ENCODE results near the gene CHRM4. TPM values are rescaled to one million over a fixed set of nuclear protein-coding genes. Genes with fewer than 3 reads are reported as not detected.

Gene CHRM4
- total RNA-seq, 1 donor from 2014 or later: 0.42 TPM

DNA sequence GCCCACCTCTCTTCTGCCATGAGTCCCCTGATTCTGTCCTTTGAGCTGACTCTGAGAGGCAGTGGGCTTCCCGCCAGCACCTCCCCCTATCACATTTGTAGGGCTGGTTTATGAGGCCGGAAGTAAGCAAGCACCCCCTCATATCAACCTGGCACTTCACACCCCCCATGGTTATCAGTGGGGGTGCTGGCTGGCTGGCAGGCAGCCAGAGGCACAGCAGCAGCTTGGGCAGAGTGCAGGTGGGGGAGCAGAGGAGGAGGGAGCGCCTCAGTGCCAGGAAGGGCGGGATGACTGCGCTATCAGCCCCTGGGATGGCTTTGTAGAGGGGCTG, 22.9 kb upstream of the CHRM4 start:
- Mint-ChIP-seq H3K4me3 (ENCODE audit: unreplicated experiment) (no peak overlapping the region), H3K4me1 (ENCODE audit: low read depth) (no peaks in the 10 kb centered on the region), H3K36me3 (ENCODE audit: low read depth) (peaks cover 22% of the 10 kb centered on the region), H3K27me3 (ENCODE audit: low read depth) (no peaks in the 10 kb centered on the region), H3K27ac (ENCODE audit: unreplicated experiment) (no peak overlapping the region), H3K9me3 (ENCODE audit: low read depth) (no peaks in the 10 kb centered on the region)
- TF ChIP-seq, protein P1, sequence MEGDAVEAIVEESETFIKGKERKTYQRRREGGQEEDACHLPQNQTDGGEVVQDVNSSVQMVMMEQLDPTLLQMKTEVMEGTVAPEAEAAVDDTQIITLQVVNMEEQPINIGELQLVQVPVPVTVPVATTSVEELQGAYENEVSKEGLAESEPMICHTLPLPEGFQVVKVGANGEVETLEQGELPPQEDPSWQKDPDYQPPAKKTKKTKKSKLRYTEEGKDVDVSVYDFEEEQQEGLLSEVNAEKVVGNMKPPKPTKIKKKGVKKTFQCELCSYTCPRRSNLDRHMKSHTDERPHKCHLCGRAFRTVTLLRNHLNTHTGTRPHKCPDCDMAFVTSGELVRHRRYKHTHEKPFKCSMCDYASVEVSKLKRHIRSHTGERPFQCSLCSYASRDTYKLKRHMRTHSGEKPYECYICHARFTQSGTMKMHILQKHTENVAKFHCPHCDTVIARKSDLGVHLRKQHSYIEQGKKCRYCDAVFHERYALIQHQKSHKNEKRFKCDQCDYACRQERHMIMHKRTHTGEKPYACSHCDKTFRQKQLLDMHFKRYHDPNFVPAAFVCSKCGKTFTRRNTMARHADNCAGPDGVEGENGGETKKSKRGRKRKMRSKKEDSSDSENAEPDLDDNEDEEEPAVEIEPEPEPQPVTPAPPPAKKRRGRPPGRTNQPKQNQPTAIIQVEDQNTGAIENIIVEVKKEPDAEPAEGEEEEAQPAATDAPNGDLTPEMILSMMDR (IDR thresholded peaks at IDR 0.05): no peak
- no peak for DNase-seq (ENCODE audit: low spot score)

DNA sequence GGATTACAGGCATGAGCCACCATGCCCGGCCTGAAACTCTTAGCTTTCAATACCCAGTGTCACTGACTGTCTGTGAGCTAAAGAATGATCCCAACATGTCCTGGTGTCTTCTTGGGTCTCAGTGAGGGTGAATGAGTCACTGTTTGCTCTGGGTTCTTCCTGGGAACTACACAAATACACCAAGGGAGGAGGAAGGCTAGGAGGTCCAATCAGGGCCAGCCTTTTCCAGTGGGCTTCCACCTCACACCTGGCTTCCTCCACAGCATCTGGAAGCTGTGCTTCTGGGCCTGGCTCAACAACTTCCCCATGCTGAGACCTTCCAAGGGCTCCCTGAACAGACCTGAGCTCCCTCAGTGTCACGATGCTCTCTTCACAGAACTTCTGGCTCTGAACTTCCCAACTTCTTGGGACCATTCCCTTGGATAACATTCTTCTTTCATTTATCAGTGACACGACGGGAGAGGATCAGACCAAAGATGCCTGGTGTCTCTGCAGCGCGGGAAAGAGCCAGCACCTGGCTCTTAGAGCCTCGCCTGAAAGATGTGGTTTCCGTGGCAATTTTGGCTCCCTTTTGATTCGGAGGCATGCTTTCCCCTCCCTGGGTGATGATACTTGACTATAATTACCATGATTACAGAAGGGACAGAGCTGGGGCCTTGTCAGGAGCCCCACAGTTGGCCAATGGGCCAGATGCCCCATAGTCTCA, 22.3 kb upstream of the CHRM4 start:
- H3K36me3 Mint-ChIP-seq (ENCODE audit: low read depth): peaks cover 22% of the 10 kb centered on the region
- no peak overlapping the region for H3K4me3 Mint-ChIP-seq (ENCODE audit: unreplicated experiment)
- DNase-seq (ENCODE audit: low spot score): no peak
- H3K27me3 Mint-ChIP-seq (ENCODE audit: low read depth): no peaks in the 10 kb centered on the region
- H3K27ac Mint-ChIP-seq (ENCODE audit: unreplicated experiment): no peak overlapping the region
- H3K9me3 Mint-ChIP-seq (ENCODE audit: low read depth): no peaks in the 10 kb centered on the region
- H3K4me1 Mint-ChIP-seq (ENCODE audit: low read depth): no peaks in the 10 kb centered on the region
- TF ChIP-seq, protein P1 (IDR thresholded peaks at IDR 0.05): no peak

DNA sequence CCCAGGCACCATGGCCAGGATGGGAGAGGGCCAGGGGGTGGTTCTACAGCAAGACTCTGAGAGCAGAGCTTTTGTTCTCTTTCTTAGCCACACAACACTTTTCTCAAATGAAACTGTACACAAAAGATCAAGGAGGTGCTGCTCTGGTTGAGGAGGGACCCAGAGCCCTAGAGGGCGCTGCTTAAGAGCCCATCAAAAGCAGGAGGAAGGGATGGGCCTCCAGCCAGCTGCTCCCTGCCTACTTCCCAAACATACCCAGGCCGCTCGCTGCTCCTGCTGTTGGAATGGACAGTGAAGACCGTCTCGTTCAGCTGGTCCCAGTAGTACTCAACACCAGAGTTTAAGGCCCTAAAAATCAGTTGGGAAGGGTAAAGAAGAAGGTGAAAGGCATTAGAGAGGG, 18.4 kb upstream of the CHRM4 start:
- Mint-ChIP-seq H3K27me3 (ENCODE audit: low read depth) (no peaks in the 10 kb centered on the region), H3K4me3 (ENCODE audit: unreplicated experiment) (no peak overlapping the region), H3K4me1 (ENCODE audit: low read depth) (peaks cover 3% of the 10 kb centered on the region), H3K9me3 (ENCODE audit: low read depth) (no peaks in the 10 kb centered on the region), H3K36me3 (ENCODE audit: low read depth) (peaks cover 13% of the 10 kb centered on the region), H3K27ac (ENCODE audit: unreplicated experiment) (no peak overlapping the region)
- DNase-seq (ENCODE audit: low spot score): no peak
- TF ChIP-seq, protein P1 (IDR thresholded peaks at IDR 0.05): no peak

DNA sequence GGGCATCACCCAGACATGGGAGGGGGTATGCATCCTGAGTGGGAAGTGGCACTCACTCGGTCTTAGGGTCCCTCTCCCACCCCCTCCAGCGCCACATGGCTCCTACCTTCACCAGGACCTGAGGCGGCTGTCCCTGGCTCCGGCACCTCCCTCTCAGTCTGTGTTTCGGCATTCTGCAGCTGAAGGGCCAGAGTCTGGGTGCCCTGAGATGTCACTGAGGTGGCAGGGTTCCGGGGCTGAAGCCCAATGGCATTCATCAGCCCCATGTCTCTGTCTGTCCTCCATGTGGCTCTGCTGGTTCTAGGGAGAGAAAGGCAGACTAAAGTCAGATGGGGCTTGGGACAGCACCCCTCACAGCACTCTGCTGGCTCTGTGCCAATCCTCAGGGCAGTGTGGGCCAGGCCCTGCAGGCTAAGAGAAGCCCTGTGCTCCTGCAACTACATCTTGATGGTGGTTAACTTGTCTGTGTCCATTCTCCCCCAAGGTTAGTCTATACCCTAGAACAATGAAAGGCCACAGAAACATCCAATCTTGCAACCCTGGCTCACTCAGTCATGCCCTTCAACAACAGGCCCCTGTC, 16.9 kb upstream of the CHRM4 start:
- H3K27me3 Mint-ChIP-seq (ENCODE audit: low read depth): no peaks in the 10 kb centered on the region
- H3K36me3 Mint-ChIP-seq (ENCODE audit: low read depth): peaks cover 13% of the 10 kb centered on the region
- TF ChIP-seq, protein P1 (IDR thresholded peaks at IDR 0.05): no peak
- H3K27ac Mint-ChIP-seq (ENCODE audit: unreplicated experiment): no peak overlapping the region
- DNase-seq (ENCODE audit: low spot score): no peak
- H3K9me3 Mint-ChIP-seq (ENCODE audit: low read depth): no peaks in the 10 kb centered on the region
- peaks cover 13% of the 10 kb centered on the region for H3K4me1 Mint-ChIP-seq (ENCODE audit: low read depth)
- no peak overlapping the region for H3K4me3 Mint-ChIP-seq (ENCODE audit: unreplicated experiment)

DNA sequence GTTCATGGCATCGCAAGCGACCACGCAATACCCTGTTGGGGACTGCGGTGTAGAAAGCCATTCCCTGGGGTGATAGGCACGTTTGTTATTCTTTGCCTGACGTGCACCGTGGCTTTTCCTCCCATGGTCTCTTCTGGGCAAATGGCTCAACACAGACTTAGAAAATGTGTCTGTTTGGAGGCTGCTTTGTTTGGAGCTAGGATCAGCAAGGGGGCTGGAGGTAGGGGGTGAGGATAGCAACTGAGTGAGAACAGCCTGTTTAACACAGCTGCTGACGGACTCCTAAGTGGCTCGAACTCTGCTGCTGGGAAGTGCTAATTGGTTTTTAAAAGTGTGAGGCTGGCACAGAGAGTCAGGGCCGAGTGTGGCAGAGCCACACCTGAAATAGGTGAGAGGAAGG, 16.1 kb upstream of the CHRM4 start:
- Mint-ChIP-seq H3K4me1 (ENCODE audit: low read depth) (peaks cover 13% of the 10 kb centered on the region), H3K27me3 (ENCODE audit: low read depth) (no peaks in the 10 kb centered on the region), H3K36me3 (ENCODE audit: low read depth) (peaks cover 16% of the 10 kb centered on the region), H3K27ac (ENCODE audit: unreplicated experiment) (no peak overlapping the region), H3K9me3 (ENCODE audit: low read depth) (no peaks in the 10 kb centered on the region), H3K4me3 (ENCODE audit: unreplicated experiment) (no peak overlapping the region)
- DNase-seq (ENCODE audit: low spot score): no peak
- TF ChIP-seq, protein P1 (IDR thresholded peaks at IDR 0.05): no peak

All from chondrocyte (in vitro differentiated cells).